T-helper 22 cell (primary cell): ENCODE measurements around the gene CCDC34.
"Not testable (repeated sequence)": the region's sequence is repeated elsewhere in the genome, so short reads cannot be mapped to it uniquely, and the experiment has no call there.

Experiments used
- DNase-seq: peaks from one replicate; pipeline ENCODE4 v3.0.0-alpha.2; 2020; ENCODE audit warnings: low read depth

Gene CCDC34

GRCh38 chr11:27321340-27321739 is 41.7 kb downstream of the CCDC34 start:
- not testable (repeated sequence) for DNase-seq

DNA sequence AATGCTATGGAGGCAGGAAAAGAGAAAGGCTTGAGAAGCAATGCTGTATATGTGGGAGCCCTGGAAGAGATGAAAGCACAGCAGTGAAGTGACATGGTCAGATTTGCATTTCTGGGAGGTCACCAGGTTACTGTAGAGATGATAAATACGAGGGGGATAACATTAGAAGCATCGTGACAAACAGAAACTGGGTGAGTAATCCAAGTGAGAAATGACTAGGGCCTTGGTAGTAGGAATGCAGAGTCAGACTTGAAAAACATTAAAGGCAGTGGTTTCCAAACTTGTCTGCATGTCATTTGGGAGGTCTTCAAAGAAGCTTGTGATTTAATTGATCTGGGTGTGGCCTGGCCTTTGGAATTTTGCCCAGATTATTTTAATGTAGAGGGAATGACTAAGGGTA is 43.9 kb downstream of the CCDC34 start:
- no peak for DNase-seq

GRCh38 chr11:27317751-27318150 is 45.3 kb downstream of the CCDC34 start:
- DNase-seq, result no peak

- DNase-seq, result no peak
These were observed 47.2 kb downstream of the CCDC34 start for GRCh38 chr11:27315836-27316235.

GRCh38 chr11:27313157-27313821 is 49.7 kb downstream of the CCDC34 start:
- DNase-seq, result no peak

GRCh38 chr11:27312110-27312509 is 50.9 kb downstream of the CCDC34 start:
- DNase-seq, result no peak

- DNase-seq, result no peak
These were observed 52.3 kb downstream of the CCDC34 start for GRCh38 chr11:27310707-27311106.

GRCh38 chr11:27310182-27310581 is 52.8 kb downstream of the CCDC34 start:
- no peak for DNase-seq

GRCh38 chr11:27309046-27309445 is 54.0 kb downstream of the CCDC34 start:
- no peak for DNase-seq

DNA sequence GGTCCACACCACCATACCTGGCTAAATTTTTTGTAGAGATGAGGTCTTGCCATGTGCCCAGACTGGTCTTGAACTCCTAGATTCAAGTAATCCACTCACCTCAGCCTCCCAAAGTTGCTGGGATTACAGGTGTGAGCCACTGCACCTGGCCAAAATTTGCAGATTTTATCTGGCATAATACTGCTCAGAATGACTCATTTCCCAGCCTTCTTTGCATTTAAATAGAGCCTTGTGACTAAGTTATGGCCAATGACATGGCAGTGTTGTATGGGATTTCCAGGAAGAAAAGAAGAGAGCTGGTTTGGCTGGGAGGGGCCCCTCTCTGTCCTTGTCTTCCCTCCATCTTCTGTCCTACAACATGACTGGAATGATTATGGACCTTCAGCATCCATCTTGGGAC is 55.8 kb downstream of the CCDC34 start:
- DNase-seq, result no peak

GRCh38 chr11:27305751-27306150 is 57.3 kb downstream of the CCDC34 start:
- no peak for DNase-seq

- no peak for DNase-seq
These were observed 58.5 kb downstream of the CCDC34 start for GRCh38 chr11:27304514-27304913.

DNA sequence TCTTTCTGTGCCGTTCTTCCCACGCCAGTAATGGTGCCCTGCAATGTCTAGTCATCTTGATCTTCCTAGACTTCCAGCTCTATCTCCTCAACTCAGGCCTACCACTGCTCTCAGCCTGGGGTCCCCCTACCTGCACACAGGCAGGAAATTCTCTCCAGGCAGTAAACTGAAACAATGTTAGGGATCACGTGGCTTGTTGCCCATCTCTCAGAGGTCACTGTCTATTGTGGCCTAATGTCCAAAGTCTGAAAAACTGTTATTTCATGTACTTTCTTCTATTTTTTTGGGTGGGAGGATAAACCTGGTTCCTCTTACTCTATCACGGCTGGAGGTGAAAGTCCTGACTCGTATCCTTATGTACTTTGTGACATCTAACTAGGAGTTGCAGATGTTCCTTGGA is 59.1 kb downstream of the CCDC34 start:
- no peak for DNase-seq

DNA sequence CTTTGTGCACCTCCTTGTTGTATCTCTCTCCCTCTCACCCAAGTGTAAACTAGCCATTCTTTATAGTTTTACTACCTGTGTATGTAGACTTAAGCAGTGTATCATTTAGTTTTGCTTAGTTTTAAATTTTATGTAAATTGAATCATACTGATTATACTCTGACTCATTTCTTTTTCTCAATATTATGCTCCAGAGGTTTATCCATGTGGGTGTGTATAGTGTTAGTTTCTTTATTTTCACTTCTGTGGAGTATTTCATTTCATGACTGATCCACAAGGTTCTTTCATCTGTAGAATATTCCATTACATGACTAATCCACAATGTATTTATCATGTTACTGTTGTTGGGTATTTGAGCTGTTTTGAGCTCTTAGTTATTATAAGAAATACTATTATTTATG is 62.0 kb downstream of the CCDC34 start:
- DNase-seq, result no peak

GRCh38 chr11:27297616-27298015 is 65.4 kb downstream of the CCDC34 start:
- no peak for DNase-seq

GRCh38 chr11:27296497-27296896 is 66.5 kb downstream of the CCDC34 start:
- DNase-seq, result no peak

GRCh38 chr11:27295928-27296327 is 67.1 kb downstream of the CCDC34 start:
- no peak for DNase-seq

GRCh38 chr11:27294654-27295053 is 68.4 kb downstream of the CCDC34 start:
- DNase-seq, result no peak

- DNase-seq, result no peak
These were observed 69.2 kb downstream of the CCDC34 start for GRCh38 chr11:27293515-27294417.

GRCh38 chr11:27292637-27293010 is 70.4 kb downstream of the CCDC34 start:
- DNase-seq, result no peak

GRCh38 chr11:27291954-27292636 is 70.9 kb downstream of the CCDC34 start:
- no peak for DNase-seq

- DNase-seq, result no peak
These were observed 71.6 kb downstream of the CCDC34 start for GRCh38 chr11:27291302-27291889.
